ENCODE data around the gene ZC3H4.
A peak's percentile ranks its signal among the peaks of the same experiment; 100 is the strongest.

ZC3H4 gene

DNA sequence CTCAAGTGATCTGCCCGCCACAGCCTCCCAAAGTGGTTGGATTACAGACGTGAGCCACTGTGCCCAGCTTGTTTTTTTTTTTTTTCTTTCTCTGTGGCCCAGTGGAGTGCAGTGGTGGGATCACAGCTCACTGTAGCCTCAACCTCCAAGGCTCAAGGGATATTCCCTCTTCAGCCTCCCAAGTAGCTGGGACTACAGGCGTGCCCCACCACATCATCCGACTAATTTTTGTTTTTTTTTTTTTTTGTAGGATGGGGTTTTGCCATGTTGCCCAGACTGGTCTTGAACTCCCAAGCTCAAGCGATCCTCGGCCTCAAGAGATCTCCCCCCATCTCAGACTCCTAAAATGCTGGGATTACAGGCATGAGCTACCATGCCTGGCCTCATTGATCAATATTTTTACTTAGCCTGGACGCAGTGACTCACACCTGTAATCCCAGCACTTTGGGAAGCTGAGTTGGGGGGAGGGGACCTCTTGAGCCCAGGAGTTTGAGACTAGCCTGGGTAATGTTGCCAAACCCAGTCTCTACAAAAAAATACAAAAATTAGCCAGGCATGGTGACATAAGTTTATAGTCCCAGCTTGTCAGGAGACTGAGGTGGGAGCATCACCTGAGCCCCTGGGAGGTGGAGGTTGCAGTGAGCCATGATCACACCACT, 18.7 kb upstream of the ZC3H4 start:
- peak overlapping the region; percentile 93 for H3K27ac ChIP-seq
- TF ChIP-seq ZFX (IDR thresholded peaks at IDR 0.05): no peak
- TF ChIP-seq, protein P1, sequence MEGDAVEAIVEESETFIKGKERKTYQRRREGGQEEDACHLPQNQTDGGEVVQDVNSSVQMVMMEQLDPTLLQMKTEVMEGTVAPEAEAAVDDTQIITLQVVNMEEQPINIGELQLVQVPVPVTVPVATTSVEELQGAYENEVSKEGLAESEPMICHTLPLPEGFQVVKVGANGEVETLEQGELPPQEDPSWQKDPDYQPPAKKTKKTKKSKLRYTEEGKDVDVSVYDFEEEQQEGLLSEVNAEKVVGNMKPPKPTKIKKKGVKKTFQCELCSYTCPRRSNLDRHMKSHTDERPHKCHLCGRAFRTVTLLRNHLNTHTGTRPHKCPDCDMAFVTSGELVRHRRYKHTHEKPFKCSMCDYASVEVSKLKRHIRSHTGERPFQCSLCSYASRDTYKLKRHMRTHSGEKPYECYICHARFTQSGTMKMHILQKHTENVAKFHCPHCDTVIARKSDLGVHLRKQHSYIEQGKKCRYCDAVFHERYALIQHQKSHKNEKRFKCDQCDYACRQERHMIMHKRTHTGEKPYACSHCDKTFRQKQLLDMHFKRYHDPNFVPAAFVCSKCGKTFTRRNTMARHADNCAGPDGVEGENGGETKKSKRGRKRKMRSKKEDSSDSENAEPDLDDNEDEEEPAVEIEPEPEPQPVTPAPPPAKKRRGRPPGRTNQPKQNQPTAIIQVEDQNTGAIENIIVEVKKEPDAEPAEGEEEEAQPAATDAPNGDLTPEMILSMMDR (conservative IDR thresholded peaks at IDR 0.05): no peak

DNA sequence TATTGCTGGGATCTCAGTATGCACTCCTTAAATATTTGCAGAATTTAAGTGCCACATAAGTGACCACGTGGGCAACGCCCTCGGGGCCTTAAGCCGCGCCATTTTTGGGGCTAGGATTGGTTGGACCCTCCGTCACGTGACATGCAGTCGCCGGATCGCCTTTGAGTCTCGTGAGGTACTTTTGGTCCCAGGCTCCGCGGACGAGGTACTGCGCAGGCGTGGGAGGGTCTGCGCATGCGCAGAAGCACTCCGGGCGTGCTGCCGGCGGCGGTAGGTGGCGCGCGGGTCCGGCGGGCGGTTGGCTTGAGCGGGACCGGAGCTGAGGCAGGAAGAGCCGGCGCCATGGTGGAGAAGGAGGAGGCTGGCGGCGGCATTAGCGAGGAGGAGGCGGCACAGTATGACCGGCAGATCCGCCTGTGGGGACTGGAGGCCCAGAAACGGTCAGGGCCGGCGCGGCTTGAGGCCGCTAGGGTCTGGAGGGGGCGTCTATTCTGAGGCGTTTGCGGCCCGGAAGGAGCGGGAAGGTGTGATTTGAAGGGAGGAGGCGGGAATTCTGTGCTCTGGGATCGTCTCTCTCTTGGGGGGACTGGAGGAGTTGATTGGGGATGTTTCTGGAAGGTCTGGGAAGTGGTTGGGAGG, 17.1 kb upstream of the ZC3H4 start, which contains the start of gene SAE1:
SAE1 (plus strand) TSS at position 247 of the 639 bp plus-strand sequence; CDS start at position 343, 96 bp downstream.
- peak within 1 kb of the TSS; percentile 93 for H3K27ac ChIP-seq
- TF ChIP-seq, protein P1 (conservative IDR thresholded peaks at IDR 0.05): peak; percentile 57
- TF ChIP-seq ZFX (IDR thresholded peaks at IDR 0.05): no peak

DNA sequence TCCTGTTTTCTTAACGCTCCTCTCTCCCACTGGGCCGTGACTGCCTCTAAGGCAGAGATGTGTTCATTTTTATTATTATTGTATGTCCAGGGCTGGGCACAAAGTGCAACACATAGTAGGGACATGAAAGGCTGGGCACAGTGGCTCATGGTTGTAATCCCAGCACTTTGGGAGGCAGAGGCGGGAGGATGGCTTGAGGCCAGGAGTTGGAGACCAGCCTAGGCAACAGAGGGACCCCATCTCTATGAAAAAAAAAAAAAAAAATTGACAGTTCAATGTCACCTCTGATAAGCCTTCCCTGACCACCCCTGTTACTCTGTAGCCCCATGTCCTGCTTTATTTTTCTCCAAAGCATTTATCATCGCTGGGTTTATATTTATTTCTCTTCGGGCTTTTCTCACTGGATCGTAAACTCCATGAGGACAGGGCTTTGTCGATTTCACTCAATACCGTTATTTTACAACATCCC, 16.6 kb upstream of the ZC3H4 start:
- H3K27ac ChIP-seq: peak overlapping the region; percentile 93; the same call in 1 of the 2 replicates
- TF ChIP-seq, protein P1 (conservative IDR thresholded peaks at IDR 0.05): no peak
- TF ChIP-seq ZFX (IDR thresholded peaks at IDR 0.05): no peak

DNA sequence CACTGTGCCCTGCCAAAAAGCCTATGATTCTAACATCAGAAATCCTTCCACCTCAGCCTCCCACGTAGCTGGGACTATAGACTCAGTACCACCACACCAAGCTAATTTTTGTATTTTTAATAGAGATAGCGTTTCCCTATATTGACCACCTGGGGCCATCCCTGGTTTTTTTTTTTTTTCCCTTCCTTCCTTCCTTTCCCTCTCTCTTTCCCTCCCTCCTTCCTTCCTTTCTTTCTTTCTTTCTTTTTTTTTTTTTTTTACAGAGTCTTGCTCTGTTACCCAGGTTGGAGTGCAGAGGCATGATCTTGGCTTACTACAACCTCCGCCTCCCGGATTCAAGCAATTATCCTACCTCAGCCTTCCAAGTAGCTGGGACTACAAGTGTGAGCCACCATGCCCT, 16.0 kb upstream of the ZC3H4 start:
- TF ChIP-seq ZFX (IDR thresholded peaks at IDR 0.05): no peak
- TF ChIP-seq, protein P1 (conservative IDR thresholded peaks at IDR 0.05): no peak
- H3K27ac ChIP-seq: no peak overlapping the region; the same call in 1 of the 2 replicates

DNA sequence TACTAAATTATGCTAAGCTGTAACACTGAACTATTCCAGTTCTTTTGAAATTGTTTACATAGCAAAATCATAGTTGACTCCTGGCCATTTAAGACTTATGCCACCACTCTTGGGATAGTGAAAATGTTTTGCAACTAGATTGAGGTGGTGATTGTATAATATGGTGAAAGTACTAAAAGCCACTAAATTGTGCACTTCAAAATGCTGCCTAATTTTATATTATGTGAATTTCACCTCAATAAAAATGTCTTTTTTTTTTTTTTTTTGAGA, 12.0 kb upstream of the ZC3H4 start:
- H3K27ac ChIP-seq: no peak overlapping the region
- no peak for TF ChIP-seq ZFX (IDR thresholded peaks at IDR 0.05)
- TF ChIP-seq, protein P1 (conservative IDR thresholded peaks at IDR 0.05): no peak

DNA sequence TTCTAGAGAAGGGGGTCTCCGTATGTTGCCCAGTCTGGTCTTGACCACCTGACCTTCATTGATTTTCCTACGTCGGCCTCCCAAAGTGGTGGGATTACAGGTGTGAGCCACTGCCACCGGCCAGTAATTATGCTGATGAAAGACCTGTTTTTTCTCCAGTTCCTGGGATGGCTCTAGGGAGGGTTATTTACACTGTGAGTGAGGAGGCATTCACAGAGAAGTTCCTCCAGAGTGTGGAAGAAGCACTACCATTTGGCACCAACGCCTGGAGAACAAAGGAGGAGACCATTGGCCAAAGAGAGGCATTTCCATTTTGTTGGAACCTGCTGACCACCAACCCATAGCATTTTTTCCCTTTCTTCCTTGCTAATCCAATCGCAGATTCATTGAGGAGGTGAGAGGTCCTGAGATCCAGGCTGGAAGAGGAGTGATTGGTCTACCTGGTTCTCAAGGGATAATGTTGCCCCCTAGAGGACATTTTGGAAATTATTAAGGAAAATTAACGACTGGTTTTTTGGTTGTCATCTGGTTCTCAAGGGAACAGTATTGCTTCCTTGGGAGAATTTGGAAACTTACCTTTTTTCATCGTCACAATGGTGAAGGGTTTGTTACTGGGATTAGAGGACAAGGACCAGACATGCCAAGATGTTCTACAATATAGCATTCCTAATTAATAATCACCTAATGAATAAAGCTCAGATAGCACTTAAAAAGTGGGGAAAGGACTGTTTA, 11.5 kb upstream of the ZC3H4 start:
- no peak overlapping the region for H3K27ac ChIP-seq
- no peak for TF ChIP-seq ZFX (IDR thresholded peaks at IDR 0.05)
- TF ChIP-seq, protein P1 (conservative IDR thresholded peaks at IDR 0.05): peak; percentile 68

DNA sequence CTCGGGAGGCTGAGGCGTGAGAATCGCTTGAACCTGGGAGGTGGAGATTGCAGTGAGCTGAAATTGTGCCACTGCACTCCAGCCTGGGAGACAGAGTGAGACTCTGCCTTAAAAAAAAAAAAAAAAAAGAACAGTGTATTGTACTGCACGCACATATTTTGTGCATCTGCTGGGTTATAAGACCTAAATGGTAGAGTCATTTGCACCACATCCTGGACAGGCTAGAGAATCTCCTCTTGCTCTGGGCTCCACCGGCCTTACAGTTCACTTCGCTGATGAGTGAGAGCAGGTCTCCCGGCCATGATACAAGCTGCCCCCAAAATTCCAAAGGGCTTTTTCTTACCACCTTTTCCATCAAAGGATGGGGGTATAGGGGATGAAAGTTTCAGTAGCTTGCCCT, 9.8 kb upstream of the ZC3H4 start:
- TF ChIP-seq ZFX (IDR thresholded peaks at IDR 0.05): no peak
- TF ChIP-seq, protein P1 (conservative IDR thresholded peaks at IDR 0.05): no peak
- H3K27ac ChIP-seq: no peak overlapping the region

Measured in C4-2B (cell line).